Measurements from ENCODE around the gene LTBP1.

LTBP1 gene

DNA sequence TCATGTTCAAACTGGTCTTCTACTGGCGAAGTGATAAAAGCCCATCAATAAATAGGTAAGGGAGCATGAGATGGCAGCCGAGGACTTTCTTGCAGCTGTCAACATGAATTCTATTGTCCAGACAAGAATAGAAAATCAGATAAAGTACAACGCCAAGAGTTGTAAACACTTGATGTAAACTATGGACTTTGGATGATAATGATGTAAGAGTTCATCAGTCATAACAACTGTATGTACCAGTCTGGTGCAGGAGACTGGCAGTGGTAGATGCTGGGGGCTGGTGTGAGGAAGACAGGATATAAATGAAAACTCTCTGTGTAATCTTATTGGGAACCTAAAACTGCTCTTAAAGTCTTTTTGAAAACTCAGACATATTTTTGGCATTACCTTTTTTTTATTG is 373.8 kb downstream of the LTBP1 start:
- DNase-seq = no peak

DNA sequence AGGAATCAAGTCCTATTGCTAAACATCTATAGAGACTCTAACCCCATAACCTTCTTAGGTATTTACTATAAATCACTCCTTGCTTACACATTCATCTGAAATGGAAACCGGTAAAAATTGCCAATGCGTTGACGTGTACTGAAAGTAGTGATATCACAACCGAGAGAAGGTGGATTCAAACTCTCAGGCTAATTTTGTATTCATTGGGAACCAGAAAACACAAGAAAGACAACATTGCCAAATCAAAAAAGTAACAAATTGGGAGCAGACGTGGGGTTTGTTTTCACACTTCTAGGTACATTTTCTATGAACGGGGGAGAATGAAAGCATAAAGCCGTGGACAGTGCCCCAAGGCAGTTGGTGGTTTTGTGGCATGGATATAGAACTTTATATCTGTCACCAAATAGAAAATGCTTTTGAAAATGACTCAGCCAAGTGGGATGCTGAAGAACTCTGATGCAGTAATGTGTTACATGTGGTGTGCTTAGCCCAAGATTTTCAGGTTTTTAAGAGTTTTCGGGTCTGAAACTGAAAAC is 374.6 kb downstream of the LTBP1 start:
- DNase-seq = no peak

DNA sequence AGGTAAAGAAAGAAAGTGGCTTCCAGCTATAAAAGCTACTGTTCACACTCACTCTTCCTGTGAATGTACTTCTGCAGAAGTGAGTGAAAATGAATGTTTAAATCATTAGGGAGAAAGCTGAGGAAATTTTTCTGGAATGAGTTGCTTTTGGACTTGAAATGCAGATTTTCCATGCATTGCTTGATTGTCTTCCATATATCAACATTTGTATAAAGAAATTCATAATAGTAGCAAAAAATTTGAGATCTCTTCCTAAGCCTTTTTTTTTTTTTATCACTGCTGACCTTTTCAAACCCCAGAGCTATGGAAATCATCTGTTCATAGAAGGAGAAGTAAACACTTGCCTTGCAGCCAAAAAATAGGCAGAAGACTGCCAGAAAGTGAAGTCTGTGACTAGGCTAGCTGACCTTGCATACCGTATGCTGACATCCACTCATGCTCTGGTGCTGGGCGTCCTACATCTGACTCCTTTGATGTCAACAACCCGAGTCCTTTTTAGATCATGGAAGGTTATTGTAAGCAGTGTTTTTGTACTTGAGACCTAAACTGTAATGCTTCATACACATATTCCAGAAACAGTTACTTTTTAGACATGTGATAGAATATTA is 375.2 kb downstream of the LTBP1 start:
- peak in 1 of 2 donors; percentile 6 for DNase-seq

DNA sequence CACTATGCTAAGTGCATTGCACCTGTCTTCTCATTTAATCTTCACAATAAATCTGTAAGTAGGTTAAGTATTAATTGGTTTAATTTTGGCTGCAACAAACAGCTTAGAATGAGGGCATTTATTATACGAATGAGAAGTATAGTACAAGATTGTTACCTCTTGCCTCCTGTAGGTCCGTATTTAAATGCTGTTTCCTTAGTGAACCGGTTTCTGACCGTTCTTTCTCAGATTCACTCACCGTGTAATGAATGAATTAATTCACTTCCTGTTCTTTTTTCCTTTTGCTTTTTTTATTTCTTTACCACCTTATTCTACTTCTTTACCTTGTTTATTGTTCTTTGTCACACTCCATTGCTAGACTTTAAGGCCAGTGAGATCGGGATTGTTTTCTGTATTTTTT is 375.9 kb downstream of the LTBP1 start:
- DNase-seq = no peak

DNA sequence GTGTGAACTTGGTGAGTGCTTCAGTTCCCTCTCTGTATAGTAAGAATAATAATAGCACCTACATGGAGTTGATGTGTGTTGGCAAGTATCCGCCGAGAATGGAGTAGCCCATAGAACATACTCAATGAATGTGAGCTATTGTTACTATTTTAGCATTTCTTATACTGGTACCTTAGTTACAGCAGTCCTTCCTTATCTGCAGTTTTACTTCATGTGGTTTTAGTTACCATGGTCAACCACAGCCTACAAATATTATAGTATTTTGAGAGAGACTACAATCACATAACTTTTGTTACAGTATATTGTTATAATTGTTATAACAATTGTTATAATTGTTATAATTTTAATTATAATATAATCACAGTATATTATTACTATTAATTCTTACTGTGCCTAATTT is 377.2 kb downstream of the LTBP1 start:
- no peak for DNase-seq

DNA sequence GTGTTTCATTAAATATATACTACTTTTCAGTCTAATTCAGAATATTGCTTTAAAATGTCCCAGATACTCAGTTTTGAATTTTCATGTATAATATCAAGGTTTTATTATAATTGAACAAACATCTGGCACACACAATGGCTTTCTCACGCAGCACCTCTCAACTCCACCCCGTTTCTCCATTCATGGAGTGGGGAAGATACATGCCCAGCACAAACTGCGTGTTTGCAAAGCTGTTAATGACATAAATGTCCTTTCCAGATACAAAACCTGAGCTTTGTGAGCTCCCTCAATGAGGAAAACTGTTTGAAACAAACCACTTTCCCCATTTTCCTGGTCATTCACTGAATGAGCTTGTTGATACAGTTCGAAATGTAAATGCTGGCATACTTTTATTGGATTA is 379.3 kb downstream of the LTBP1 start:
- DNase-seq = no peak

DNA sequence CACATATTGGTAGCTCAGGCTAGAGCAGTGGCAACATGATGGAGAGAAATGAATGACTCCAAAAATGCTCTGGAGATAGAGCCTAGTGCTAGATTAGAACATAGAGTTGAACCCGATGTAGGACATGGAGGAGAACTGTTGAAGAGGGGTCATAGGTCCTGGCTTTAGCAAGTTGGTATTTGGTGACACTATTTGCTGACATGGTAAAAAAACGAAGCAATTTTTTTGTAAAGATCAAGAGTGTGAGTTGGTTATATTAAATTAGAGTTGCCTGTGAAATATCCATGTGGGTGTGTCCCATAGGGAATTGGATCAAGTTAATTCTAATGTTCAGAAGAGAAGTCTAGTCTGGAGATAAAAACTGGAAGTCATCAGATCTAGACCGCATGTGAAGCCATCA is 386.7 kb downstream of the LTBP1 start:
- DNase-seq = no peak

GRCh38 chr2:33334083-33334482 is 387.3 kb downstream of the LTBP1 start:
- no peak for DNase-seq

DNA sequence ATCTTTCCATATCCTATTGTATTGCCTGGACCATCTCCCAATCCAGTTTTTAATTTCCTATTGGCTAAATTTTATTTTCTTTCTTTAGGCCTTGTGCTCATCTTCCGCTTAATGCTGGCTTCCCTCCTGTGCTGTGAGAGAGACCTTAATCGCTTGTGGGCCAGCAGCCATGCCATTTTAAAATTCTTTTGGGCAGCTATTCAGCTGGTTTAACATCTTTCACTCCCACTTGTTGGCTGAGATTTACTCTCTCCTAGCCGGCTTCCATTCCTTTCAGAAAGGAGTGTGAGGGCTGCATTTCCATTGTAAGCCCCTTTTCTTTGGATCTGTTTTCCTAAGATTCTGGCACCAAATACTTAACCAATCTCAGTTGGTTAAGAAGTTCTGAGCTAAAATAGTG is 388.8 kb downstream of the LTBP1 start:
- no peak for DNase-seq

- DNase-seq = peak; percentile 17 to 50
Measured at GRCh38 chr2:33336036-33336625, 389.4 kb downstream of the LTBP1 start.

GRCh38 chr2:33337385-33337960 is 390.7 kb downstream of the LTBP1 start:
- DNase-seq = no peak

- DNase-seq = no peak
Measured at GRCh38 chr2:33337981-33338380, 391.2 kb downstream of the LTBP1 start.

GRCh38 chr2:33339269-33339668 is 392.5 kb downstream of the LTBP1 start:
- no peak for DNase-seq

GRCh38 chr2:33340280-33340679 is 393.5 kb downstream of the LTBP1 start:
- DNase-seq = peak in 1 of 2 donors; percentile 8

- DNase-seq = no peak
Measured at GRCh38 chr2:33342171-33342570, 395.4 kb downstream of the LTBP1 start.

GRCh38 chr2:33342705-33343104 is 396.0 kb downstream of the LTBP1 start:
- DNase-seq = no peak

- no peak for DNase-seq
Measured at GRCh38 chr2:33343387-33343895, 396.7 kb downstream of the LTBP1 start.

GRCh38 chr2:33344230-33344629 is 397.5 kb downstream of the LTBP1 start:
- DNase-seq = no peak

DNA sequence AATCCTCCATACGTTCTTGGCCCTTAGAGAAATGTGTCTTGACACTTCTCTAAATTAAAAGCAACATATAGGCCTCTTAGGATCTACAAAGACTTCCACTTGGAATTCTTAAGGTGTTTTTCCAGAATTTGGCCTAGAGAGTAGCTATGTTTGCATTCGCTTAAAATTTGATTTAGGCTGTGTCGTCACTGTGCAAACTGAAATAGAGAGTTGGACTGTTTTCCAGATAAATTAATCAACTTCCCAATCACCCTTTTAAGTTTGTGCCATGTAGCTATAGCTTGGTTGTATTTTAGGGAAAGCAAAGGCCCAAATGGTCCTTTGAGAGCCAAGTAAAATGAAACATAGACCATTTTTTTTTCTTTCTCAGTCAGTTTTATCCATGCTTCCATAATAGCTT is 401.1 kb downstream of the LTBP1 start:
- DNase-seq = no peak

DNA sequence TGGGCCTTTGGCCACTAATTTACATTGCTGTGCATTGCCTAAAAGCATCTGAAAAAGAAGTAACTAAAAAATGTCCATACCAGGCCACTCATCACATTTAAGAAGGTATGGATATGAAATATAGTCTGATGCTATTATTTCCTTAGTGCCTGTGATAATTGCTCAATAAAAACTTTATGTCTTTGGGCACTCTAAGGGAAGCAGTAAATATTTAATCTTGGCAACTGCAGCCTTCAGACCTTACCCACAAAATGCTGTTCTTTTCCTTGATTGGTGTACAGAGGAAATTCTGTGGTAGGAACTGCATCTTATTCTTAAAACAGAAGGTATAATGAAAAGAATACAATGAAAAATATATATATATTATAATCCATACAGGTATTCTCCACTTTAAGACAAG is 403.9 kb downstream of the LTBP1 start:
- DNase-seq = no peak

GRCh38 chr2:33351781-33352180 is 405.0 kb downstream of the LTBP1 start:
- no peak for DNase-seq

DNA sequence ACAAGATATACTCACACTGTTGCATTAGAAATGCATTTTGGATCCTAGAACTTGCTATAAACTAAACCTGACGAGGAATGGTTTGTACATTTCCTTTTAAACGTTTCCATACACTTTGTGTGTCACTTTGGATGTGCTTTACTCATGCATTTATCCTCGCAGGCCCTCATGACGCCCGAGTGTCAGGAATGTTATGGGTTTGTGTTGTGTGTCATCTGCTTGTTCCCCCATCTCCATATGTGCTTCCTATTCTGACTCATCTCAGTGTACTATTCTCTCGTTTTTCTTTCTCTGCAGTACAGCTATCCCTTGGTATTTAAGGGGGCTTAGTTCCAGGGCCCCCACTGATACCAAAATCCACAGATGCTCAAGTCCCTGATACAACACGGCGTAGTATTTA is 408.2 kb downstream of the LTBP1 start:
- DNase-seq = no peak

DNA sequence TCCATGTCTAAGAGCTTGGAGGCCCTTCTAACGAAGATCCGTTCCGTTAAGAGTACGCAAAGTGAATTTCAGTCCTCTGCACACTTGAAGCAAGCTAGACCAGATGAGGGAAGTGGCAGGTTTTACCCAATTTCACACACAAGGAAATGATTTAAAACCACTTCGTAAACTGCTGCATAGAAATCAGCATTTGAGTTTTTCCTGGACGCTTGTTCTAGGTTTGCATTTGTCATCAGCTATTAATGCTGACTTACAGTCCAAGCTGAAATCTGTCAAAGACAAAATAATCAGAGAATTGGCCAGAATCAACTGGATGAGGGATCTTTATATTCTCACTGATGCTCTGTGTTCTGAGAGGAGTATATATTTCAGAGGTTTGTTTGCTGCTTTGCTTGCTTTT is 412.1 kb downstream of the LTBP1 start:
- no peak for DNase-seq
